Ureter (tissue), 1 donor: ENCODE data around the gene ATE1. TPM values are rescaled to one million over a fixed set of nuclear protein-coding genes. Genes with fewer than 3 reads are reported as not detected.
"Not testable (repeated sequence)": the region's sequence is repeated elsewhere in the genome, so short reads cannot be mapped to it uniquely, and the experiment has no call there.

Experiments
- DNase-seq: peaks from one replicate; pipeline ENCODE4 v3.0.0-alpha.2; 2020; ENCODE audit warnings: low spot score
- total RNA-seq: library from RNA; stranded (reverse); gene quantifications from one replicate; pipeline ENCODE4 v1.2.4, GENCODE V29; 2023
- donor health status: DM: yes; HTN: yes; CAD: no.

The ATE1 gene
- total RNA-seq, 1 donor from 2014 or later = 36.0 TPM

DNA sequence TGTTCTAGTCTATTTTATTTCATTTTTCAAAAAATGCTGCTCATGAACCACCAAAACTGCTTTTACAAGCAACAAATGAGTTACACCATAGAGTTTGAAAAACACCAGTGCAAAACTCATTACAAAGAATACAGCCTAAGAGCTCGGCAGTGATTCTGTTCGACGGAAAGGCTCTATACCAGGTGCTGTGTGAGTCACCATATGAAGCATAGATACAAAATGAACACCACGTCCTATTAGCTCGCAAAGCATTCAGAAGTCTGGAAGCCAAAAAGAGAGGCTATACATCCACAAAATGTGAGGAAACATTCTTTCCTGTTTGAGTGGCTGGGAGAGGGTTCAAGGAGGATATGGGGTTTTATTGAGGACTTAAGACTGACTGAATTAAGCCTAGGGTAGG lies 136.1 kb downstream of the ATE1 start:
- DNase-seq = no peak

DNA sequence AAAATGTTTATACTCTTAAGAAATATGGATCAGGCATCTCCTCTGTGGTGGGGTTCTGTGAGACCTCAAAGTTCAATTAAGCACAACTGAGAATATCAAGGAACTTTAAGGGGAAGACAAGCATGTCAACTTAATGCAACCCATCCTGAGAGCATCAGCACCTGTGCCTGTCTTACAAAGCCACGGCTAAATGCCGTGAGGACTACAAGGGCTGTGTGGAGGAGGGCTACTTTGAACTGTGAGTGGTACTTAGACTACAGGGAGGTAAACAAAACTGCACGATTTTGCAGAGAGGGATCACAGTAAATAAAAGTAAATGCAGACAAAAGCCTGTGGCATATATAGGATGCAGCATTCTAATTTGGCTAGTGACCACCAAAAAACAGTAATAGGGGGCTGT lies 139.1 kb downstream of the ATE1 start:
- DNase-seq = no peak

- DNase-seq = no peak
These were observed 139.7 kb downstream of the ATE1 start for GRCh38 chr10:121788115-121788514.

DNA sequence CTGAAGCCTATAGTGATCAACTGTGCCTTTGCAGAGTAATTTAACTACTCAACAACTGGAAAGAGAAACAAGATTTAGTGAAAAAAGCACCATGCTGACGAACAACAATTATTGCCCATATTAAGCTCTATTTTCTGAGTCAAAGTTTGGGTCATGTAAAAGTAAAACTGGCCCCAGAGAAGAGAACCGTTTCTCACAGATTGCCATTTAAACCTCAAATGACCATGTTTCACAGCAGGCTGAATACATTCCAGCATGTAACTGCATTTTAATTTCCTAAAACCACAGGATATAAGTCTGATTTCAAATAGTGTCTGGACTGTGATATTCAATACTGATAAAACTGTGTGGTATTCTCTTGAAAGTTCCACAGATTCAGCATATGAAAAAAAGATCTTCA lies 140.7 kb downstream of the ATE1 start:
- no peak for DNase-seq

DNA sequence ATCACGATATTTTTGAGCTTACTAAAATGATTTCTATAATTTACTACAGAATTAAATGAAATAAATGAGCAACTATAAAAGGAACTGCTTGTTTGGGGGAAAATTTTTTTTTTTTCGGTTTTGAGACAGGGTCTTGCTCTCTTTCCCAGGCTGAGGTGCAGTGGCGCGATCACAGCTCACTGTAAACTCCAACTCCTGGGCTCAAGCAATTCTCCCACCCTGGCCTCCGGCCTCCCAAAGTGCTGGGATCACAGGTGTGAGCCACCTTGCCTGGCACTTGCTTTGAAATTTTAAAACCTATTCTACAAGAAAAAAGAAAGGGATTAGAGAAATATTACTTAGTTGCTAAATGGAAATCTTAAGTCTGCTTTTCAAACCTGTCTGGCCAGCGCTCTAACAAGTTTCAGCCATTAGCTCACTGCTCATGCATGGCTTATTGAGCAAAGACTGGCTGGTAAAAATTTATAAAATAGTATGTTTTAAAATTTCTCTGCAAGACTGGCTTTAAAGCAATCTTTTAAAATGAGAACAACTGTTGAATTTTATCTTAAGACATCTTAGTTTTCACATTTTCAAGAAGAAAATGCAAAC lies 144.0 kb downstream of the ATE1 start:
- no peak for DNase-seq

- peak; percentile 63 for DNase-seq
These were observed 146.7 kb downstream of the ATE1 start for GRCh38 chr10:121781101-121781500.

DNA sequence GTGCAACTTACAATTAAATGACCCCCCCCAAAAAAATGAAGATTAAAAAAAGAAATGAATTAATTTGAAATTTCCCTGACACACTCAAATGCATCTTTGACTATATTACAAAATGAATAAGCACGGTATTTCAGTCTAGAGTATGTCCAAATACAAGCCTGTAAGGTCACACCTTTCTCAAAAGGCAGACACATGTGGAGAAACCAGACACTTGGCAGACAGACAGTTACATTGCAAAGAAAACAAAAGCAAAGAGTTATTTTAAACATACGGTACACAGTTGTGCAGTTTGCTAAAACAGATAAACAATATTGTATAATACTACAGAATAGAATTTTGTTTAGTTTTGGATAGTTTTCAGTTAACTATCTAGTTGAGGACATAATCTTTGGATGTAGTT lies 153.0 kb downstream of the ATE1 start:
- DNase-seq = no peak

GRCh38 chr10:121774404-121774803 lies 153.4 kb downstream of the ATE1 start:
- DNase-seq = no peak

GRCh38 chr10:121772884-121773283 lies 154.9 kb downstream of the ATE1 start:
- no peak for DNase-seq

- DNase-seq = no peak
These were observed 155.4 kb downstream of the ATE1 start for GRCh38 chr10:121772406-121772805.

- no peak for DNase-seq
These were observed 155.9 kb downstream of the ATE1 start for GRCh38 chr10:121771966-121772365.

GRCh38 chr10:121766426-121766825 lies 161.4 kb downstream of the ATE1 start:
- DNase-seq = no peak

- DNase-seq = no peak
These were observed 162.6 kb downstream of the ATE1 start for GRCh38 chr10:121765204-121765603.

GRCh38 chr10:121764233-121764942 lies 163.4 kb downstream of the ATE1 start:
- DNase-seq = no peak

DNA sequence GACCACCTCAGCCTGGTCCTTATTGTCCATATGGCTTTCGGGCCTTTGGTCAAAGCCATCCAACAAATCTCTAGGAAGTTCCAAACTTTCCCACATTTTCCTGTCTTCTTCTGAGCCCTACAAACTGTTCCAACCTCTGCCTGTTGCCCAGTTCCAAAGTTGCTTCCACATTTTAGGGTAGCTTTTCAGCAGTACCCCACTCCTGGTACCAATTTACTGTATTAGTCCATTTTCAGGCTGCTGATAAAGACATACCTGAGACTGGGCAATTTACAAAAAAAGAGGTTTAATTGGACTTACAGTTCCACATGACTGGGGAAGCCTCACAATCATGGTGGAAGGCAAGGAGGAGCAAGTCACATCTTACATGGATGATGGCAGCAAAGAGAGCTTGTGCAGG lies 170.6 kb downstream of the ATE1 start:
- not testable (repeated sequence) for DNase-seq

DNA sequence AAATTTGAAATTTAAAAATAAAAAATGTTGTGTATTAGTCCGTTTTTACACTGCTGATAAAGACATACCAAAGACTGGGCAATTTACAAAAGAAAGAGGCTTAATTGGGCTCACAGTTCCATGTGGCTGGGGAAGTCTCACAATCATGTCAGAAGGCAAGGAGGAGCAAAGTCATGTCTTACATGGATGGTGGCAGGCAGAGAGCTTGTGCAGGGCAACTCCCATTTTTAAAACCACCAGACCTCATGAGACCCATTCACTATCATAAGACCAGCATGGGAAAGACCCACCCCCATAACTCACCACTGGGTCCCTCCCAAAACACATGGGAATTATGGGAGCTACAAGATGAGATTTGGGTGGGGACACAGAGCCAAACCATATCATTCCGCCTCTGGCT lies 172.3 kb downstream of the ATE1 start:
- not testable (repeated sequence) for DNase-seq

DNA sequence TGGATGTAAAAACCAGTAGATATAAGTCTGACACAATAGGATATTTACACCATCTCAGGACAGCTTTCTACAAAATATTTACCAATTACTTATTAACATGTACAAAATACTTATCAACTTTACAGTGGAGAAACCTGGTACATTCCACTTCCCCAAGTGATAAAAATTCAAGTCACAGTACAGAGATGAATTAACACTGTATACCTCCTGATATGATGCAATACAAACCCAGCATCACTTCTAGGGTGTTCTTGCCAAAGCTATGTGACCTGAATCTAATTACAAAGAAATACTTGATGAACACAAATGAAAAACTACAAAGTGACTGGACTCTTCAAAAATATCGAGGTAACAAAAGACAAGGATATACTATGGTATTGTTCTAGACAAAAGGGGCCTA lies 173.2 kb downstream of the ATE1 start:
- no peak for DNase-seq

DNA sequence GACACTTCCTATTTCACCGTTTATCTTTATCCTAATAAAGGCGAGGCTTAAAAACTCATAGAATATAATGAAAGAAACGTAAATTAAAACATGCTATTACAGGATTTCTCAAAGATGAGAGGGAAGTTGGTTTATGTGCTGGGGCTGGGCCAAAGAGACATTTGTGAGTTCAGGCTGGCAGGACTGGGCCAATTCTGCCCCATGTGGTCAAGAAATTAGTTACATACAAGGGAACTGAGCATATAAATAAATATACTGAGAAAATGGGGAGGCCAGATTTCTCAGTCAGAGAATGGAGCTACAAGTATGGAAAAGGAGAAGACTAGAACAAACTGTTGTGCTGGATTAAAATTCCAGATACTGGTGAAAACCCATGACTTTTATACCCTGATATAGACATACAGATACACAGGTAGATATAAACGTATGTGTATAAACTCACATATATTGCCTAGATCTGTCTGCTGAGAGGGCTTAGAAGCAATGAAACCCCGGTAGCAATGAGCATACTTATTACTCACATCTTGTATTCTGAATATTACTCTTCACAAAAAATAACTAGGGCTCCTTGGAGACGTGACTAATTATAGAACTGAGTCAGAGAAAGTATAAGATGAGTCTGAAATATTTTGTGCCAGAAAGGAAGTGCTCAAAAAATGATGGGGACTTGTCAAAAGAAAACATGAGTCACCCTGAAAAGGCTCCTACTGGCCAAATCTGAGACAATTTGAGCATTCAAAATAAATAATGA lies 173.9 kb downstream of the ATE1 start:
- no peak for DNase-seq

GRCh38 chr10:121751191-121751760 lies 176.6 kb downstream of the ATE1 start:
- no peak for DNase-seq

DNA sequence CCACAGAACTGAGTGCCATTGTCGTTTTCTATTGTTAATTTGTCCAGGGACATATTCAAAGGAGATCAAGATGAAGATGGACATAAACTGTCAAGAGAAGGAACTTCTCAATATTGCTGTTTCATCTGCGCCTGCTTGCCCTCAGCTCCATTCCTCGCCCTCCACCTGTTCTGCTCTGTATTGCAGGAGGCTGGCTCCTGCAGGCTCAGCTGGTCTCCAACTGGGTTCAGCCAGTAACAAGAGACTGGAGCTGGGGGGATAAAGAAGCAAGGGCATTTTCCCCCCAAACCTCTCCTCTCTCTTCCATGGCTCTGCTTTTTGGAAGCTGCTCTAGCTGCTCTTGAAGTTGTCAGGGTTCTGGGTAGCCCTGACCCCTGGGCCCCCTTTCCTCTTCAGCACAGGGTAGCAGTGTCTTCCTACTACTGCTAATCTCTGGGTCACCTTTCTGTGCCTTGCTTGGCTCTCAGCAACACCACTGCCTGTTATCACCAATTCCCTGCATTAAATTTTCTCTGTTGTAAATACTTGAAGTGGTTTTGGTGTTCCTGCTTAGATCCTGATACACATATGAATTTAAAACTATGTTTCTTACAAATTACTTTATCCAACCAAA lies 180.6 kb downstream of the ATE1 start:
- no peak for DNase-seq

DNA sequence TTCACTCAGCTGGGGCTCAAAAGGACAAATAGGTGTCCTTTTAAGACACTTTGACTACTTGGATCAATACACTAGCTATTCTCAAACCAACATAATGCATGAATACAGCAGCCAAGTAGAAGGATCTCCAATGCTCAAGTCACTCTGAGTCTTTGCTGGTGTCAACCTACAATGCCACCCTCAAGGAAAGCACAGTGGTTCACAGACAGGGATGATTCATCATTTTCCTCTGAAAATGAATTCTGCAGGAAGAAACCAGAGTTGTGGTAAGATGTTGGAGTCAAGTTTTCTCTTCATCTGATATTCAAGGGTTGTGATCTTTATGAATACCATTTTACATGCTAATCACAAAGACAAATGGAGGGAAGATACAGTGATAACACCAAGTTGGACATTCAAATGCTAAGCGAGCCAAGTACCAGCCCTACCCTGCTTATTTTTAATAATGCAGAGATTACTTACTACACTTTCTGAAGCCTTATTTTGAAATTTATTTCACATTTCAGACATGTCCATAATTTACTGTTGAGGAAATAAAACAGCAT lies 186.5 kb downstream of the ATE1 start:
- DNase-seq = no peak

DNA sequence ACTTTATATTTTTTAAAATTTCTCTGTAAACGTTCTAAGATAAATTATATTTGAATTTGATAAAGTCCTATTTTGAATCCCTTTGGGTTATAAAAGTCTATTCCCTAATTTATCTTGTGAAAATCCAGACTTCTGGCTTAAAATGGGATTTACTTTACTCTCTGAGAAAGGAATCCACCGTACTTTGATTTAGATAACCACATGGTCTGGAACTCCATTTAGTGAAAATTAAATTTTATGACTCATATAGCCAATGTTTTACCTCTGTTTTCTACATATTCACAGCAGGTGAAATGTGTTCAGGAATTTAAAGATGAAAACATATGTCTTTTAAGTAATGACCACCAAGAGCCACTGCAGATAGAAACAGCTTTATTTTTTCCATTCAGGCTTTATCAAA lies 187.8 kb downstream of the ATE1 start:
- DNase-seq = no peak
